ENCODE results near the gene GAL3ST2. TPM values are rescaled to one million over a fixed set of nuclear protein-coding genes. Genes with fewer than 3 reads are reported as not detected.
"Not testable (repeated sequence)": the region's sequence is repeated elsewhere in the genome, so short reads cannot be mapped to it uniquely, and the experiment has no call there.

The GAL3ST2 gene
- total RNA-seq, 3 donors from 2014 or later (not counting 1 experiment from before 2014, with no cell fraction given), result 0.88 TPM; not detected in 2

- peaks cover 5 to 9% of the 10 kb centered on the region in 2 donors for H3K4me1 Mint-ChIP-seq
- H3K27me3 Mint-ChIP-seq (ENCODE audit: low read depth in 2 of 2), result peaks cover 7 to 10% of the 10 kb centered on the region in 2 donors
- no peak overlapping the region for H3K4me3 Mint-ChIP-seq
- H3K4me1 ChIP-seq (ENCODE audit: control insufficient read depth, insufficient read depth, low read length), result peaks cover 18% of the 10 kb centered on the region
- no peaks in the 10 kb centered on the region for H3K36me3 Mint-ChIP-seq
- no peak overlapping the region for H3K4me3 ChIP-seq (ENCODE audit: low read length)
- no peaks in the 10 kb centered on the region for H3K9me3 ChIP-seq (ENCODE audit: control insufficient read depth, insufficient read depth, low read length)
- 90% methylated on average over 10 of the region's 10 CpGs for WGBS (ENCODE audit: insufficient coverage)
- intact Hi-C loops (cut with micrococcal nuclease), result loop anchor here (5.0 kb wide), 1 partner anchor 78 kb away; no protein-coding TSS in a partner anchor
- no peaks in the 10 kb centered on the region for H3K9me3 Mint-ChIP-seq
- ATAC-seq (no peak), DNase-seq (no peak)
- no peaks in the 10 kb centered on the region for H3K36me3 ChIP-seq (ENCODE audit: control insufficient read depth, insufficient read depth, low read length)
- TF ChIP-seq, protein P1, sequence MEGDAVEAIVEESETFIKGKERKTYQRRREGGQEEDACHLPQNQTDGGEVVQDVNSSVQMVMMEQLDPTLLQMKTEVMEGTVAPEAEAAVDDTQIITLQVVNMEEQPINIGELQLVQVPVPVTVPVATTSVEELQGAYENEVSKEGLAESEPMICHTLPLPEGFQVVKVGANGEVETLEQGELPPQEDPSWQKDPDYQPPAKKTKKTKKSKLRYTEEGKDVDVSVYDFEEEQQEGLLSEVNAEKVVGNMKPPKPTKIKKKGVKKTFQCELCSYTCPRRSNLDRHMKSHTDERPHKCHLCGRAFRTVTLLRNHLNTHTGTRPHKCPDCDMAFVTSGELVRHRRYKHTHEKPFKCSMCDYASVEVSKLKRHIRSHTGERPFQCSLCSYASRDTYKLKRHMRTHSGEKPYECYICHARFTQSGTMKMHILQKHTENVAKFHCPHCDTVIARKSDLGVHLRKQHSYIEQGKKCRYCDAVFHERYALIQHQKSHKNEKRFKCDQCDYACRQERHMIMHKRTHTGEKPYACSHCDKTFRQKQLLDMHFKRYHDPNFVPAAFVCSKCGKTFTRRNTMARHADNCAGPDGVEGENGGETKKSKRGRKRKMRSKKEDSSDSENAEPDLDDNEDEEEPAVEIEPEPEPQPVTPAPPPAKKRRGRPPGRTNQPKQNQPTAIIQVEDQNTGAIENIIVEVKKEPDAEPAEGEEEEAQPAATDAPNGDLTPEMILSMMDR (IDR thresholded peaks at IDR 0.05), result no peak
- no peak overlapping the region for H3K27ac ChIP-seq (ENCODE audit: low read length)
- H3K27ac Mint-ChIP-seq, result no peak overlapping the region
- H3K27me3 ChIP-seq (ENCODE audit: control insufficient read depth, insufficient read depth, low read length), result peaks cover 14% of the 10 kb centered on the region
These were observed 23.0 kb downstream of the GAL3ST2 start for GRCh38 chr2:241799522-241800197.

DNA sequence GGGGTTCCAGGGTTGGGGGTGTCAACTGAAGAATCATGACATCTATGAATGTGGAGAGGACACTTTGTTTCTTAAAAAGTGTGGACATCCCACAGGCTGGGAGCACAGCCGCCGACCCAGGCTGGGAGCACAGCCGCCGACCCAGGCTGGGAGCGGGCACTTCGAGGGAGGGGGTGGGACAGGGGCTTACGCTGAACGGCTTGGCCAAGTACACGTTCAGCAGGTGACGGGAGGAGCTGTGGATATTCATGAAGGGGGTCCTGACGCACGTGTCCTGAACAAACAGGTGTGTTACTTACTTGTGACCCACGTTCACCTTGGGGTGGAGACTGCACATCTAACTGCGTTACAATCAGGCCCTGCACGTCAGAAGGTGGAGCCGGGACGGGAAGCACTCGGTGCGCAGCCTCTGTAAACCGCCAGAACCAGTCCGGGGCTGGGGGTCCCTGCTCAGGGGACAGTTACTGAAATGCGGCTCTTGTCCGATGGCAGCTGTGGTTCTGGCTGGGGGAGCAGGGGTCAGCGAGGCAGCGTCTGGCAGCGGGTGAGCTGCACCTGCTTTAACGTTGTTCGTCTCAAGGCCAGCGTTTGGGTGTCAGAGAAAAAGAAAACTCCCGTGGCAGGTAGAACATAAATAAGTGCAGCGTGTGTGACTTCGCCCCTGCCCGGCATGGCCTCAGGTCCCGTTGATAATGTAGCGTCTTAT is 23.7 kb downstream of the GAL3ST2 start:
- H3K36me3 ChIP-seq (ENCODE audit: control insufficient read depth, insufficient read depth, low read length); DNase-seq; H3K4me3 Mint-ChIP-seq; H3K27ac Mint-ChIP-seq; ATAC-seq; H3K36me3 Mint-ChIP-seq; H3K9me3 Mint-ChIP-seq; H3K4me3 ChIP-seq (ENCODE audit: low read length); H3K27ac ChIP-seq (ENCODE audit: low read length); H3K9me3 ChIP-seq (ENCODE audit: control insufficient read depth, insufficient read depth, low read length): not testable (repeated sequence)
- WGBS (ENCODE audit: insufficient coverage), result 93% methylated on average over 29 of the region's 35 CpGs
- H3K27me3 ChIP-seq (ENCODE audit: control insufficient read depth, insufficient read depth, low read length), result peaks cover 14% of the 10 kb centered on the region
- peaks cover 22% of the 10 kb centered on the region for H3K4me1 ChIP-seq (ENCODE audit: control insufficient read depth, insufficient read depth, low read length)
- H3K27me3 Mint-ChIP-seq (ENCODE audit: low read depth in 2 of 2), result peaks cover 7 to 13% of the 10 kb centered on the region in 2 donors
- intact Hi-C loops (cut with micrococcal nuclease), result loop anchor here (5.0 kb wide), 1 partner anchor 77 kb away; no protein-coding TSS in a partner anchor
- peaks cover 5 to 12% of the 10 kb centered on the region in 2 donors for H3K4me1 Mint-ChIP-seq

- TF ChIP-seq, protein P1 (IDR thresholded peaks at IDR 0.05), result no peak
- H3K9me3 Mint-ChIP-seq, result no peaks in the 10 kb centered on the region
- no peak overlapping the region for H3K27ac Mint-ChIP-seq
- Histone ChIP-seq H3K27ac (ENCODE audit: low read length) (no peak overlapping the region), H3K36me3 (ENCODE audit: control insufficient read depth, insufficient read depth, low read length) (no peaks in the 10 kb centered on the region), H3K4me1 (ENCODE audit: control insufficient read depth, insufficient read depth, low read length) (peaks cover 22% of the 10 kb centered on the region), H3K27me3 (ENCODE audit: control insufficient read depth, insufficient read depth, low read length) (peaks cover 14% of the 10 kb centered on the region), H3K4me3 (ENCODE audit: low read length) (no peak overlapping the region), H3K9me3 (ENCODE audit: control insufficient read depth, insufficient read depth, low read length) (no peaks in the 10 kb centered on the region)
- peaks cover 5 to 12% of the 10 kb centered on the region in 2 donors for H3K4me1 Mint-ChIP-seq
- intact Hi-C loops (cut with micrococcal nuclease), result loop anchor here (5.0 kb wide), 1 partner anchor 75 kb away; no protein-coding TSS in a partner anchor
- no peak for DNase-seq
- 94% methylated on average over 44 of the region's 44 CpGs for WGBS (ENCODE audit: insufficient coverage)
- ATAC-seq, result no peak
- H3K4me3 Mint-ChIP-seq, result no peak overlapping the region
- peaks cover 7 to 13% of the 10 kb centered on the region in 2 donors for H3K27me3 Mint-ChIP-seq (ENCODE audit: low read depth in 2 of 2)
- no peaks in the 10 kb centered on the region for H3K36me3 Mint-ChIP-seq
These were observed 25.2 kb downstream of the GAL3ST2 start for GRCh38 chr2:241801611-241802420.
